GM18873 (cell line): ENCODE measurements around the gene GFRA1.

ENCODE experiments used
- ATAC-seq: cut with Tn5 transposase; IDR thresholded peaks from one replicate; pipeline ENCODE4 v1.9.1; 2021; ENCODE audit warnings: mild to moderate bottlenecking, moderate library complexity, moderate number of reproducible peaks; ENCODE audit not compliant: unreplicated experiment, low FRiP score

GFRA1 gene

GRCh38 chr10:116271593-116272439 is 1.2 kb downstream of the GFRA1 start:
- no peak for ATAC-seq

- no peak for ATAC-seq
Observed at GRCh38 chr10:116270771-116271592, 2.0 kb downstream of the GFRA1 start.

- no peak for ATAC-seq
Observed at GRCh38 chr10:116270126-116270770, 2.8 kb downstream of the GFRA1 start.

DNA sequence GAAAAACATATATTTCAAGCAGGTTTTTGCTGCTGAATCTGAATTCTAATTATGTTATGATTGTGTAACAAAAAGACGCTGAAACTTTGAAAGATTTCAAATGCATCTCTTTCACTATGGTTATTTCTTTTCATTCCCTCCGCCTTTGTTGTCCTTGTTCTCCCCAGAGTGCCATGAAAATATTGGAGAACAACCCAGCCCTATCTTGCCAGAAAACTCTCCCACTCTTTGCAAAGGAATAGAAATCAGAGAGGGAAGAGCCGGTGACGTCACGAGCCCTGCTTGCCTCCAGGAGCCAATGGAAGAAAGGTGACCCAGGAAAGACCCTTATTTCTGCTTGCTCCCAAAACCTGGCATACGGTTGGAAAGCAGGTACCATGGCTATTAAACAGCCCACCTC is 3.4 kb downstream of the GFRA1 start:
- ATAC-seq: no peak

DNA sequence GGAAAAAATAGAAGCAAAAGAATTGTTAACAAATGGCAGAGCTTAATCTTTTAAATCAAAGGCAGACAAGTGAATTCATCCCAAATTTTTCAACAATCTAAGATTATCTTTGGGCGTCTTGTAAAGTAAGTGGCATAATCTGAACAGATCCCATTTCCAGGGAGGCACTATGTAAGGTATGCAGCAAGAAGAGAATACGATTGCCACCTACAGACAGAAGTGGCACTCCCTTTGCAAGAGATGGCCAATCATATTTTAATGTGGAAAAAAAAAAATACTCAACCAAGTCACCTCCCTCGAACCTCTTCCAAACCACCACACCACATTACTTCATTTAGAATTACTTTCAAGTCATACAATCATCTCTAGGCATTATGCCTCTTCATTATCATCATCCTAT is 4.0 kb downstream of the GFRA1 start:
- ATAC-seq: no peak

- ATAC-seq: no peak
Observed at GRCh38 chr10:116265686-116266085, 7.3 kb downstream of the GFRA1 start.

- ATAC-seq: no peak
Observed at GRCh38 chr10:116263870-116264655, 8.9 kb downstream of the GFRA1 start.

GRCh38 chr10:116262678-116263077 is 10.3 kb downstream of the GFRA1 start:
- no peak for ATAC-seq

DNA sequence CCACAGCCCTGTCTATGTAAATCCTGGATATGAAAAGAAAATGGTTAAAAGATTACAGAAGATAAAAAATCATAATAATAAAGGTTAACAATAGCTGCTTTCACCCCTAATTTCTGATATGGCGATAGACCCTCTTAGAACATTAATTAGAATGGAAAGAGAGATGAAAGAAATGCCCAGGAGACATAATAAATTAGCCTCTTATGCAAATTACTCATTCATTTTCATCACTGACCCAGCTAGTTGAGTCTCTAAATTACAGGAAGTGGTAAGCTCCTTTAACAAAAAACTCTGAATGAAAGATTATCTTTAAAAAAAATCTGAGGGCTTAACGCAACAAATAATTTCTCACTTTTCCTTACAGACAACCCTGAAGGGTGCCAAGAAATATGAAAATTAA is 12.4 kb downstream of the GFRA1 start:
- no peak for ATAC-seq

DNA sequence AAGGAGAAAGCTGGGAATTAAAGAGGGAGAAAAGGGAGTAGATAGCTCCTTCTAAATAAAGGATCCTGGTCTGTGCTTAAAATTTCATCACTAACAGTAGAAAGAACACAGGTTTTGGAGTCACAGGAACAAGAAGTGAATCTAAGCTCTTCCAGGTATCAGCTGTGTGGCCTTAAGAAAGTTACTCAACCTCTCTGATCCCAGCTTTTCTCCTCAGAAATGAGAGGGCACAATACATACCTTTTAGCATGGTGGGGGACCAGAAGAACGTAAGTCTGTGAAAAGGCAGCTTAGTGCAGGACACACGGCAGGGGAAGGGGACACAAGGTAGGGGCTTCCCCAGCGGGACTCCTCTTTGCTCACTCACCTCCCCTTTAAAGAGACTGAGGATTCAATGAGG is 13.4 kb downstream of the GFRA1 start:
- ATAC-seq: no peak

DNA sequence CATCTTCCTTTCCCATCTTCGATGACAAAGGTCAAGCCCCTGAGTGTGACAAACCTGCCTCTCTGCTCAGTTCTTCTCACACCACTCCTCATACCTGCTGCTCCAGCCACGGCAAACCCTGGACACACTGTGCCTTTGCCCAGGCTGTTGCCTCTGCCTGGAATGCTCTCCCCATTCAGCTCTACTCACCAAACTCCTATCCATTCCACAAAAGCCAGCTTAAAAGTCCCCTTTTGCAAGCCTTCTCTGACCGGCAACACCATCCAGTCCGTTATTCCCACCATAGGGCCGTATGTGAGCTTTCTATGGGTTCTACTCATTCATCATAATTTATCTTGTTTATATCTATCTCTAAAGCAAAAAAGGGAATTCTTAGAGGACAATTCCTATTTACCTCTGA is 15.2 kb downstream of the GFRA1 start:
- ATAC-seq: no peak

DNA sequence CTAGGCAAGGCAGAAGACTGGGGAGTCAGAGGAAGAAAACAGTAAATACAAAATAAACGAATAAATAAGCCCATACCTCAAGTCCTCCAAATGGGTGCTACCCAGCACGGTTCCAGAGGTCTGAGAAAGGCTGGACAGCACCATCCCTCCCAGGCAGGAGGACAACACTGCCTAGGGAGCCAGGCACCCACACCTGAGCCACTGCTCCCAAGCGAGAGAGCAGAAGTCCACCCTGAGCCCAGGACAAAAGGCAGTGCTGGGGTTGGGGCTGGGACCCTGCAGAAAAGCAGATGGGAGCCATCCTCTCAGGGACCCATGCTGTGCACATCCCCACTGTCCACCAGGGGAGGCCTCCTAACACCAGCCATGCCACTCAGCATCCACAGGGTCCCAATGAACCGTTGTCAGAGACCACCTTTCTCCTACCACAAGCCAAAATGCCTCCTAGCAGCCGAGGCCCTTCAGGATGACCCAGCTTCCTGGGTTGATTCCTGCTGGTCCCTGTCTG is 16.2 kb downstream of the GFRA1 start:
- no peak for ATAC-seq

GRCh38 chr10:116255886-116256751 is 16.9 kb downstream of the GFRA1 start:
- no peak for ATAC-seq

DNA sequence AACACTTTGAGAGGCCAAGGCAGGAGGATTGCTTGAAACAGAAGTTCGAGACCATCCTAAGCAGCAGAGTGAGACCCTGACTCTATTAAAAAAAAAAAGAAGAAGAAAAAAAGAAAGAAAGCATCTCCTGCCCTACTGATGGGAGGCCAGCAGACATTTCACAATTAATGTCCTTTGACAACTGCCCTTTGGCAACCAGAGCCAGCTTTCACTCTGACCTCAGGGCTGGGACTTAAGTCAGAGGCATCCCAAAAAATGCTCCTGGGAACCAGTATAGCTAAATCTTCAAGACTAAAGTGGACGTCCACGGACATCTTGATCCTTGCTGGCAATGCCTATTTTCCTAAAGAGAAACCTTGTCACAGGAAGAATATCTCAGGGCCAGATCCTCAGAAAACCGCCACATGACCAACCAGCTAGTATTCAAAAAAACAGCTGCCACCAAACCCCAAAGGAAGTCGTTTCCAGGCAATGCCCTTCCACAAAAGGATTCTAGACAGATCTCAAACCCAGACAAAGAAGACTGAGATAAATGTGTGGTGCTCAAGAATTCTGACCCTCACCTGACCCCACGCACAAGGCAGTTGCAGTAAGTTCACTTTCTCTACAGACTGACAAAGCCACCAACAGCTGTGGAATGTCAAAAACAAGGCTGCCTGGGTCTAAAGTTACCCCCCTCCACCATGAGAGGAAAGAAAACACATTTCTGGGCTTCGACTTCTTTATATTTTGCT is 18.4 kb downstream of the GFRA1 start:
- ATAC-seq: no peak

DNA sequence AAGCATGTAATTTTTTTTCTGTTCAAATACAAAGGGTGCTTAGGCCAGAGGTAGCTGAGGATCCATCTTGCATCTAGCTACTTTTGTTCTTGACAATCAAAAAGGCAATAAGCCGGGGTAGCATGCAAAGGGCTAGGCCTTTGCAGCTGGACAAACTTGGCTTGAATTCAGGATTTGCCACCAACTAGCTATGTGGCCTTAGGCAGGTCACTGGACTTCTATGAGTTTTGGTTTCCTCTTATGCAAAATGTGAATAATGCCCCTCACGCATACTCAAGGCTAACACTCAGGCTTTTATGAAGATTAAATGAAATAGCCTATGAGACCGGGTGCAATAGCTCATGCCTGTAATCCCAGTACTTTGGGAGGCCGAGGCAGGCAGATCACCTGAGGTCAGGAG is 19.3 kb downstream of the GFRA1 start:
- ATAC-seq: no peak

- ATAC-seq: no peak
Observed at GRCh38 chr10:116251602-116252395, 21.2 kb downstream of the GFRA1 start.

DNA sequence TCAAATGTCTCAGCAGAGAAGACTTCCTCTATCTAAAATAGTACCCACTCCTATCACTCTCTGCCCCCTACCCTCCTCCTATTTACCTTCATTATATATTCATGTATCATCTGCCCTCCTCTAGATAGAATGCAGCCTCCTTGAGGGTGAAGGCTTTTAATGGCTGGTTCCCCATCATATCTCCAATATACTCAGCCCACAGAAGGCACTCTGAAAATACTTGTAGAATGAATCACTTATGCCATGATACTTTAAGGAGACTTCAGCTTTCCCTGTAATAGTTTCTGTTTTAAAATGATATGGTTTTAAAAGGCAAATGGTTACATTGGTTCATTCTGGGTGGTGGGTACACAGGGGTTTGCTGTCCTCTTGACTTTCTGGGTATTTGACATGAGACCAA is 25.3 kb downstream of the GFRA1 start:
- ATAC-seq: no peak

- ATAC-seq: no peak
Observed at GRCh38 chr10:116246263-116246662, 26.7 kb downstream of the GFRA1 start.
